Prostate gland (tissue), 2 donors: Measurements from ENCODE around the gene TUBGCP3. TPM values are rescaled to one million over a fixed set of nuclear protein-coding genes. Genes with fewer than 3 reads are reported as not detected.

Source experiments
- DNase-seq: peaks from one replicate; pipeline ENCODE4 v3.0.0-alpha.2; 2019; ENCODE audit warnings: low spot score
- H3K27ac ChIP-seq, 2 donors: fragments of 200-600 bp; sonication (generic); 2 replicates each; pipeline ENCODE4 v1.5.1; 2017 to 2019
- H3K27me3 ChIP-seq: fragments of 200-600 bp; sonication (generic); replicated peaks from 2 replicates; pipeline ENCODE4 v1.5.1; 2019; ENCODE audit not compliant: insufficient read depth
- H3K36me3 ChIP-seq, 2 donors: fragments of 200-600 bp; sonication (generic); 1 replicate in 1 of 2; 2 replicates in 1 of 2; pipeline versions ENCODE4 v1.5.1 to v1.8.1; 2017 to 2019
- H3K4me1 ChIP-seq: fragments of 200-600 bp; sonication (generic); replicated peaks from 2 replicates; pipeline ENCODE4 v1.5.1; 2019
- H3K4me3 ChIP-seq, 2 donors: fragments of 200-600 bp; sonication (generic); 2 replicates each; pipeline ENCODE4 v1.5.1; 2017 to 2019
- H3K9me3 ChIP-seq: fragments of 200-600 bp; sonication (generic); 2 replicates; pipeline ENCODE4 v1.5.1; 2017
- CTCF ChIP-seq, 4 experiments: fragments of 200-600 bp in 2 of 4; fragments of 450-650 bp in 2 of 4; sonication (generic) in 2 of 4; IDR thresholded peaks; 1 replicate in 3 of 4; 2 replicates in 1 of 4; pipeline ENCODE4 v1.5.1; 2016 to 2019; ENCODE audit warnings: antibody characterized with exemption in 4 of 4, mild to moderate bottlenecking in 2 of 4, moderate library complexity in 2 of 4
- POLR2A ChIP-seq: fragments of 450-650 bp; IDR thresholded peaks from one replicate; pipeline ENCODE4 v1.6.1; 2016; ENCODE audit warnings: antibody characterized with exemption, mild to moderate bottlenecking
- POLR2AphosphoS5 ChIP-seq: sonication (generic); formaldehyde crosslinking; IDR thresholded peaks from one replicate; pipeline ENCODE4 v1.6.1; 2017; ENCODE audit warnings: antibody characterized with exemption
- WGBS: methylation state at CpG from one replicate; pipeline ENCODE4 v1.1.5; 2018; 5-methylcytosine and 5-hydroxymethylcytosine counted together
- intact Hi-C: fragments of 100-400 bp; cut with DNase I; formaldehyde crosslinking; loops from one replicate; pipeline ENCODE4 v1.14.2; 2022
- total RNA-seq, 2 donors: library from RNA; depleted of rRNA; stranded (reverse); fragments of >200 nt; gene quantifications; one replicate each; pipeline ENCODE4 v1.1.0, GENCODE V29; 2016

Gene TUBGCP3
- total RNA-seq, 2 donors from 2014 or later: 19.7 to 37.5 TPM

DNA sequence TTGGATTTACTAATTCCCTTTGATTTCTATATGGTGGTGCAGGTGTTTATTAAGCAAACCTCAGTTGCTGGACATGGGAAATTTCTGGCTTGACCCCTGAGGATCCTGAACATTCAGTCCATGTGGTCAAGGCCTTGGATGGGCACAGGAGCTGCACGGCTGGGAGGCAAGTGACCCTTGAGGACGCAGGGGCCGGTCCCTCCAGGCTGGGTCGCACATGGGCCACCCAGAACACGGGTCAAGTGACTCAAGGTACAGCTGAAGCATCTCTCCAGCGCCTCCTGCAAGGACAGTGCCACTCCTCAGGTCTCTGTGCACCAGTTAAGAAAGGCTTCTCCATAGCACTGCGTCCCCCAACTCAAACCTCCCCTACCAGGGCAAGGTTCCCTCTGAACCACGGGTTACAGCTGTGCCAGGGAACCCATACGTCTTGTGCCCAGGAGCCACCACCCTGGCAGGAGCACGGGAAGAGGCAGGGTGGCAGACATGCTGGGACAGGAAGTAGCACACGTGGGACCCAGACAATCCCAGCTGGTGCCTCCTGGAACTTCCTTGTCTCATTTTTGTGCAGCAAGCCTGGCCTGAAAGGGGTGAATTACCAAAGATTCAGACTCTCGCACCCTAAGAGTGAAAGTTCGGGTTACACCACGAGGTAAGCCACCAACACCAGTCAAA is 118.7 kb downstream of the TUBGCP3 start:
- H3K36me3 ChIP-seq: no peaks in the 10 kb centered on the region
- no peak for DNase-seq
- 73% methylated on average over 14 of the region's 14 CpGs for WGBS
- intact Hi-C loops: no loop called here
- no peaks in the 10 kb centered on the region for H3K9me3 ChIP-seq
- no peaks in the 10 kb centered on the region for H3K27me3 ChIP-seq
- no peaks in the 10 kb centered on the region for H3K4me1 ChIP-seq
- no peak overlapping the region for H3K27ac ChIP-seq
- TF ChIP-seq CTCF (IDR thresholded peaks at IDR 0.05) (no peak), POLR2A (no peak), POLR2AphosphoS5 (no peak)
- no peak overlapping the region for H3K4me3 ChIP-seq

GRCh38 chr13:112468069-112468468 is 119.9 kb downstream of the TUBGCP3 start:
- no peak overlapping the region for H3K4me3 ChIP-seq
- no peak overlapping the region for H3K27ac ChIP-seq
- no peaks in the 10 kb centered on the region for H3K4me1 ChIP-seq
- H3K27me3 ChIP-seq: no peaks in the 10 kb centered on the region
- no peaks in the 10 kb centered on the region for H3K36me3 ChIP-seq
- DNase-seq: no peak
- WGBS: 92% methylated on average over 10 of the region's 10 CpGs
- no peak for TF ChIP-seq POLR2AphosphoS5
- TF ChIP-seq POLR2A: no peak
- intact Hi-C loops: no loop called here
- no peaks in the 10 kb centered on the region for H3K9me3 ChIP-seq

- no peak for TF ChIP-seq CTCF (IDR thresholded peaks at IDR 0.05)
- no peak for TF ChIP-seq POLR2A
- TF ChIP-seq POLR2AphosphoS5: no peak
- no peak for DNase-seq
- Histone ChIP-seq H3K9me3 (no peaks in the 10 kb centered on the region), H3K36me3 (no peaks in the 10 kb centered on the region), H3K27ac (no peak overlapping the region), H3K4me3 (no peak overlapping the region), H3K4me1 (no peaks in the 10 kb centered on the region), H3K27me3 (no peaks in the 10 kb centered on the region)
- WGBS: 66% methylated on average over 19 of the region's 19 CpGs
- intact Hi-C loops: no loop called here
These were observed 120.7 kb downstream of the TUBGCP3 start for GRCh38 chr13:112467236-112467635.

- no peaks in the 10 kb centered on the region for H3K4me1 ChIP-seq
- intact Hi-C loops: no loop called here
- no peaks in the 10 kb centered on the region for H3K9me3 ChIP-seq
- WGBS: 73% methylated on average over 40 of the region's 40 CpGs
- H3K4me3 ChIP-seq: no peak overlapping the region
- TF ChIP-seq POLR2A (no peak), CTCF (IDR thresholded peaks at IDR 0.05) (no peak), POLR2AphosphoS5 (no peak)
- H3K36me3 ChIP-seq: no peaks in the 10 kb centered on the region
- no peak for DNase-seq
- H3K27ac ChIP-seq: no peak overlapping the region
- no peaks in the 10 kb centered on the region for H3K27me3 ChIP-seq
These were observed 121.6 kb downstream of the TUBGCP3 start for GRCh38 chr13:112466132-112467058.

GRCh38 chr13:112465251-112466131 is 122.5 kb downstream of the TUBGCP3 start:
- no peaks in the 10 kb centered on the region for H3K36me3 ChIP-seq
- DNase-seq: no peak
- H3K27me3 ChIP-seq: no peaks in the 10 kb centered on the region
- no peak overlapping the region for H3K4me3 ChIP-seq
- no peaks in the 10 kb centered on the region for H3K9me3 ChIP-seq
- intact Hi-C loops: no loop called here
- no peak for TF ChIP-seq CTCF (IDR thresholded peaks at IDR 0.05)
- no peak for TF ChIP-seq POLR2A
- no peak for TF ChIP-seq POLR2AphosphoS5
- no peak overlapping the region for H3K27ac ChIP-seq
- no peaks in the 10 kb centered on the region for H3K4me1 ChIP-seq
- WGBS: 85% methylated on average over 35 of the region's 35 CpGs
